SH-SY5Y (cell line): Measurements from ENCODE around the gene AMER3.

Source experiments
- GATA2 ChIP-seq: IDR thresholded peaks from 2 replicates; pipeline ENCODE4 v1.6.1; 2011; ENCODE audit warnings: mild to moderate bottlenecking, low read depth, low read length
- GATA3 ChIP-seq: IDR thresholded peaks from 2 replicates; pipeline ENCODE4 v1.6.1; 2011; ENCODE audit warnings: low read depth, mild to moderate bottlenecking, low read length, moderate library complexity

GRCh38 chr2:130797493-130798435 lies 42.4 kb downstream of the AMER3 start:
- TF ChIP-seq GATA3 (no peak), GATA2 (no peak)
